Measurements from ENCODE around the gene GLB1L2.
"Not testable (repeated sequence)": the region's sequence is repeated elsewhere in the genome, so short reads cannot be mapped to it uniquely, and the experiment has no call there.

The GLB1L2 gene

GRCh38 chr11:134330611-134331353 lies 1.0 kb upstream of the GLB1L2 start:
- DNase-seq, result no peak

GRCh38 chr11:134332189-134332631 lies 422 bp downstream of the GLB1L2 start:
- peak; percentile 58 for DNase-seq

- no peak for DNase-seq
These were observed 994 bp downstream of the GLB1L2 start for GRCh38 chr11:134332782-134333181.

GRCh38 chr11:134333312-134333711 lies 1.5 kb downstream of the GLB1L2 start:
- no peak for DNase-seq

GRCh38 chr11:134333946-134334345 lies 2.2 kb downstream of the GLB1L2 start:
- no peak for DNase-seq

GRCh38 chr11:134334796-134335571 lies 3.2 kb downstream of the GLB1L2 start:
- no peak for DNase-seq

GRCh38 chr11:134337051-134337450 lies 5.3 kb downstream of the GLB1L2 start:
- DNase-seq, result no peak

GRCh38 chr11:134338068-134338467 lies 6.3 kb downstream of the GLB1L2 start:
- DNase-seq, result no peak

GRCh38 chr11:134338654-134339053 lies 6.9 kb downstream of the GLB1L2 start:
- DNase-seq, result no peak

- DNase-seq, result no peak
These were observed 8.0 kb downstream of the GLB1L2 start for GRCh38 chr11:134339756-134340155.

GRCh38 chr11:134340354-134340964 lies 8.7 kb downstream of the GLB1L2 start:
- no peak for DNase-seq

- DNase-seq, result no peak
These were observed 10.2 kb downstream of the GLB1L2 start for GRCh38 chr11:134341805-134342571.

GRCh38 chr11:134342572-134343340 lies 11.0 kb downstream of the GLB1L2 start:
- DNase-seq, result no peak

GRCh38 chr11:134343646-134344045 lies 11.9 kb downstream of the GLB1L2 start:
- no peak for DNase-seq

- DNase-seq, result not testable (repeated sequence)
These were observed 12.9 kb downstream of the GLB1L2 start for GRCh38 chr11:134344497-134345236.

GRCh38 chr11:134345237-134345550 lies 13.4 kb downstream of the GLB1L2 start:
- no peak for DNase-seq

GRCh38 chr11:134346101-134346975 lies 14.6 kb downstream of the GLB1L2 start:
- DNase-seq, result peak; percentile 13

GRCh38 chr11:134346976-134347350 lies 15.2 kb downstream of the GLB1L2 start:
- DNase-seq, result no peak

- no peak for DNase-seq
These were observed 15.7 kb downstream of the GLB1L2 start for GRCh38 chr11:134347441-134347840.

GRCh38 chr11:134349109-134349801 lies 17.5 kb downstream of the GLB1L2 start:
- no peak for DNase-seq

Data from NCI-H345 (cell line).